GM19438 (cell line): ENCODE data around the gene OR7C1.
"Not testable (repeated sequence)": the region's sequence is repeated elsewhere in the genome, so short reads cannot be mapped to it uniquely, and the experiment has no call there.

ENCODE experiments used
- ATAC-seq: cut with Tn5 transposase; IDR thresholded peaks from one replicate; pipeline ENCODE4 v1.9.1; 2021; ENCODE audit warnings: low read depth; ENCODE audit not compliant: unreplicated experiment

OR7C1 gene

DNA sequence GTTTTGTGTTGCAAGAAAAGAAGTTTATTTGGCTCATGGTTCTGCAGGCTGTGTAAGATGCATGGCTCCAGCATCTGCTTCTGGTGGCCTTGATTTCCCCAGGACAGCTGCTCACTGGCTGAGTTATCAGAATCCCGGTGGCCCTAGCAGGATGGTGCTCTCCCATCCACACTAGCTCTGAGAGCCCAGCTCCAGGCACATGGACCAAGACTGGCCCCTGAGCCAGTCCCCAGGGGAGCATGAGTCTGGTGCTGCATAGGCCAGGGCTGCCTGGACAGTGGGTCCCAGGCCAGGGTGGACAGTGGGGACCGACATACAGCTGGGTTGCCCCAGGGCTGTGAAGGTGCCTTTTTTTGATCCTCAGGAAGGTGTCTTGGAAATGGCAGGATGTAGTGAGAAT, 67.0 kb downstream of the OR7C1 start:
- ATAC-seq, result no peak

- no peak for ATAC-seq
Measured at GRCh38 chr19:14767466-14767971, 67.5 kb downstream of the OR7C1 start.

GRCh38 chr19:14765841-14766240, 69.1 kb downstream of the OR7C1 start:
- ATAC-seq, result not testable (repeated sequence)

- ATAC-seq, result not testable (repeated sequence)
Measured at GRCh38 chr19:14765403-14765802, 69.6 kb downstream of the OR7C1 start.

DNA sequence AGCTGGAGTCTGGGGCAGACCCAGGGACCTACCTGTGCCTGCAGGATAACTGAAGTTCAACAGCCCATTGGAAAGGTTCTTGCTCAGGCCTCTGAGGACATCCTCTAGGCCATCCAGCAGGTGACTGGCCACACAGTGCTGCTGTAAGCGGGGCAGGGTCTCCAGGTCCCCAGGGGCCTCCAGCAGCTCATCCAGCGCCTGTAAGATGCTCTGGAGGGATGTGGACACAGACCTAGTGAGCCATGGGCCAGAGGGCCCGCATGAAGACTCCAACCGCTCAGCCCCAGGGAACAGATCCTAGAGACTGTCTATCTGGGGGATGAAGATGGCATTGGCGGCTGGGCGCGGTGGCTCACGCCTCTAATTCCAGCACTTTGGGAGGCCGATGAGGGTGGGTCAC, 70.6 kb downstream of the OR7C1 start:
- ATAC-seq, result no peak

- no peak for ATAC-seq
Measured at GRCh38 chr19:14763497-14764145, 71.4 kb downstream of the OR7C1 start.

DNA sequence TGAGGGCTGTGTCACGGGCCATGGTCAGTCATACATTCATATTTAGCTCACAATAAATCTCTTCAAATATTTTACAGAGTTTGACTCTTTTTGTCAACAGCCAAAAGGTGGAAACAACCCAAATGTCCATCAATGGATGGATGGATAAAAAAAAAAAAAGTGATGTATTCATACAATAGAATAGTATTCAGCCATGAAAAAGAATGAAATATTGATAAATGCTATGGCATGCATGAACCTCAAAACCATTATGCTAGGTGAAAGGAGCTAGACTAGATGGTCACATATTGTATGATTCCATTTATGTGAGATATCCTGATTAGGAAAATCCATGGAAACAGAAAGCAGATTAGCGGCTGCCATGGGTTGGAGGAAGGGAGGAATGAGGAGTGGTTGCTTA, 72.9 kb downstream of the OR7C1 start:
- no peak for ATAC-seq

DNA sequence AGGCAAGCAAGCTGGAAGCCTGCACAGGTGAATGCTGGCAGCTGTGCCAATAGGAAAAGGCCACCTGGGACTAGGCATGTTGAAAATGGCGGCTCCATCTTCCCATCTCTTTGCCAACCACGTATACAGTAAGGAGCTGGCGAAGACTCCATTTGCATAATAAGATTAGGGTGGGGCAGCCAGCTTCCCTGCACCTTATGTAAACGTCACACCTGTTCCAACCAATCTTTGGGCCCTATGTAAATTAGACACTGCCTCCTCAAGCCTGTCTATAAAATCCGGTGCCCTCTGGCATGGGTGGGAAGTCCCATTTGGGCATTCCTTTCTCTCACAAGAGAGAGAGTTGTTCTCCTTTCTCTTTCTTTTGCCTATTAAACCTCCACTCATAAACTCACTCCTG, 73.4 kb downstream of the OR7C1 start:
- ATAC-seq, result no peak

GRCh38 chr19:14758816-14759215, 76.2 kb downstream of the OR7C1 start:
- ATAC-seq, result no peak

DNA sequence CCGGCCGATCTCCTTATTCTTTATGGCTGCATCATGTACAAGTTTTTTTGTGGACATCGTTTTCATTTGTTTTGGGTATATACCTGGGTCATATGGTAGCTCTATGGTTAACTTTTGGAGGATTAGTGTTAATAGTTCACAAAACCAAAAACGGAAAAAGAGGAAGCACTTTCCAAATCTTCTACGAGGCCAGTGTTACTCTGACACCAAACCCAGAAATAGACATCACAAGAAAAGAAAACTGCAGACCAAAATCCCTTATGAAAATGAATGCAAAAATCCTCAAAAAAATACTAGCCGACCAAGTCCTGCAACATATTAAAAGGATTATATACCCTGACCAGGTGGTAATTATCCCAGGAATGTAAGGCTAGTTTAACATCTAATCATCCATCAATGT, 86.4 kb downstream of the OR7C1 start:
- ATAC-seq, result no peak
